Stimulated activated CD8-positive, alpha-beta memory T cell treated with anti-CD3 and anti-CD28 coated beads, Interleukin-7, amount 100 ng/mL, for 24 hours (primary cell): ENCODE data around the gene ITPR1.

Experiments
- DNase-seq: peaks from one replicate; pipeline ENCODE4 v3.0.0-alpha.2; 2020; ENCODE audit warnings: low read depth

The ITPR1 gene

GRCh38 chr3:4814904-4815574 lies 321.9 kb downstream of the ITPR1 start:
- no peak for DNase-seq

- DNase-seq = no peak
These were observed 323.2 kb downstream of the ITPR1 start for GRCh38 chr3:4816306-4816705.

GRCh38 chr3:4816718-4817117 lies 323.6 kb downstream of the ITPR1 start:
- no peak for DNase-seq

- no peak for DNase-seq
These were observed 324.0 kb downstream of the ITPR1 start for GRCh38 chr3:4817128-4817527.

GRCh38 chr3:4818164-4818563 lies 325.0 kb downstream of the ITPR1 start:
- no peak for DNase-seq

- DNase-seq = no peak
These were observed 326.0 kb downstream of the ITPR1 start for GRCh38 chr3:4818986-4819693.

GRCh38 chr3:4819746-4820145 lies 326.6 kb downstream of the ITPR1 start:
- no peak for DNase-seq

- no peak for DNase-seq
These were observed 327.4 kb downstream of the ITPR1 start for GRCh38 chr3:4820296-4821121.

GRCh38 chr3:4821338-4821737 lies 328.2 kb downstream of the ITPR1 start:
- DNase-seq = no peak

- peak; percentile 51 for DNase-seq
These were observed 328.8 kb downstream of the ITPR1 start for GRCh38 chr3:4821975-4822374.

- DNase-seq = no peak
These were observed 329.4 kb downstream of the ITPR1 start for GRCh38 chr3:4822568-4822967.

- no peak for DNase-seq
These were observed 330.2 kb downstream of the ITPR1 start for GRCh38 chr3:4823385-4823784.

GRCh38 chr3:4823986-4824925 lies 331.1 kb downstream of the ITPR1 start:
- no peak for DNase-seq

- no peak for DNase-seq
These were observed 331.8 kb downstream of the ITPR1 start for GRCh38 chr3:4824926-4825325.

- no peak for DNase-seq
These were observed 332.5 kb downstream of the ITPR1 start for GRCh38 chr3:4825436-4826236.

- no peak for DNase-seq
These were observed 333.3 kb downstream of the ITPR1 start for GRCh38 chr3:4826237-4827100.

- DNase-seq = no peak
These were observed 334.6 kb downstream of the ITPR1 start for GRCh38 chr3:4827767-4828166.

- no peak for DNase-seq
These were observed 335.3 kb downstream of the ITPR1 start for GRCh38 chr3:4828279-4829030.

GRCh38 chr3:4829031-4829394 lies 335.9 kb downstream of the ITPR1 start:
- no peak for DNase-seq
